Glutamatergic neuron (in vitro differentiated cells): ENCODE measurements around the gene TCN1. TPM values are rescaled to one million over a fixed set of nuclear protein-coding genes. Genes with fewer than 3 reads are reported as not detected.

ENCODE experiments used
- DNase-seq: peaks from one replicate; pipeline ENCODE4 v3.0.0; 2022
- H3K27ac Mint-ChIP-seq: one replicate; pipeline ENCODE4 v1.8.0; 2020; ENCODE audit warnings: mild to moderate bottlenecking, mixed read lengths, inconsistent platforms; ENCODE audit not compliant: unreplicated experiment
- H3K27me3 Mint-ChIP-seq: one replicate; pipeline ENCODE4 v1.8.0; 2020; ENCODE audit warnings: mild to moderate bottlenecking, moderate library complexity, mixed read lengths, inconsistent platforms; ENCODE audit not compliant: unreplicated experiment
- H3K36me3 Mint-ChIP-seq: one replicate; pipeline ENCODE4 v1.8.0; 2020; ENCODE audit warnings: mild to moderate bottlenecking, mixed read lengths, inconsistent platforms; ENCODE audit not compliant: unreplicated experiment
- H3K4me1 Mint-ChIP-seq: one replicate; pipeline ENCODE4 v1.8.0; 2020; ENCODE audit warnings: mild to moderate bottlenecking, low read depth, mixed read lengths, inconsistent platforms; ENCODE audit not compliant: unreplicated experiment
- H3K4me3 Mint-ChIP-seq: one replicate; pipeline ENCODE4 v1.8.0; 2020; ENCODE audit warnings: mild to moderate bottlenecking, mixed read lengths, inconsistent platforms; ENCODE audit not compliant: unreplicated experiment
- H3K9me3 Mint-ChIP-seq: one replicate; pipeline ENCODE4 v1.8.0; 2020; ENCODE audit warnings: mild to moderate bottlenecking, moderate library complexity, mixed read lengths, inconsistent platforms; ENCODE audit not compliant: unreplicated experiment
- CTCF ChIP-seq: fragments of 200-600 bp; sonication (generic); IDR thresholded peaks from one replicate; pipeline ENCODE4 v1.5.0; 2021; ENCODE audit not compliant: partially characterized antibody, unreplicated experiment
- total RNA-seq: library from RNA; stranded (reverse); fragmentation: NEBNext Ultra II Directional; extraction: Animal tissue kit (Norgen Biotek cat#: 25700); gene quantifications from one replicate; pipeline ENCODE4 v1.2.1, GENCODE V29; 2021; ENCODE audit not compliant: unreplicated experiment

The TCN1 gene
- total RNA-seq, 1 donor from 2014 or later, result not detected

- no peak overlapping the region for H3K4me3 Mint-ChIP-seq
- no peaks in the 10 kb centered on the region for H3K9me3 Mint-ChIP-seq
- no peak for TF ChIP-seq CTCF
- H3K36me3 Mint-ChIP-seq, result no peaks in the 10 kb centered on the region
- H3K27ac Mint-ChIP-seq, result no peak overlapping the region
- no peak for DNase-seq
- peaks cover 5% of the 10 kb centered on the region for H3K4me1 Mint-ChIP-seq
- no peaks in the 10 kb centered on the region for H3K27me3 Mint-ChIP-seq
Measured at GRCh38 chr11:59815754-59816153, 50.5 kb downstream of the TCN1 start.

- H3K4me1 Mint-ChIP-seq, result peaks cover 5% of the 10 kb centered on the region
- no peaks in the 10 kb centered on the region for H3K36me3 Mint-ChIP-seq
- no peak for TF ChIP-seq CTCF
- H3K9me3 Mint-ChIP-seq, result no peaks in the 10 kb centered on the region
- no peak overlapping the region for H3K4me3 Mint-ChIP-seq
- H3K27ac Mint-ChIP-seq, result no peak overlapping the region
- peaks cover 3% of the 10 kb centered on the region for H3K27me3 Mint-ChIP-seq
- DNase-seq, result no peak
Measured at GRCh38 chr11:59814021-59814420, 52.3 kb downstream of the TCN1 start.

GRCh38 chr11:59813364-59813763 lies 52.9 kb downstream of the TCN1 start:
- Mint-ChIP-seq H3K36me3 (no peaks in the 10 kb centered on the region), H3K9me3 (no peaks in the 10 kb centered on the region), H3K27me3 (peaks cover 3% of the 10 kb centered on the region), H3K4me1 (peaks cover 5% of the 10 kb centered on the region), H3K4me3 (no peak overlapping the region), H3K27ac (no peak overlapping the region)
- no peak for TF ChIP-seq CTCF
- no peak for DNase-seq

GRCh38 chr11:59812220-59812619 lies 54.1 kb downstream of the TCN1 start:
- H3K4me3 Mint-ChIP-seq, result no peak overlapping the region
- H3K27me3 Mint-ChIP-seq, result peaks cover 3% of the 10 kb centered on the region

GRCh38 chr11:59810911-59811259 lies 55.4 kb downstream of the TCN1 start:
- Mint-ChIP-seq H3K4me1 (peaks cover 5% of the 10 kb centered on the region), H3K36me3 (no peaks in the 10 kb centered on the region), H3K27ac (peak overlapping the region; percentile 43), H3K9me3 (no peaks in the 10 kb centered on the region), H3K4me3 (peak overlapping the region; percentile 95), H3K27me3 (peaks cover 5% of the 10 kb centered on the region)
- DNase-seq, result no peak
- no peak for TF ChIP-seq CTCF

More at GRCh38 chr11:59812220-59812619, 54.1 kb downstream of the TCN1 start:
- H3K9me3 Mint-ChIP-seq, result no peaks in the 10 kb centered on the region
- no peak for DNase-seq
- H3K27ac Mint-ChIP-seq, result no peak overlapping the region
- no peak for TF ChIP-seq CTCF
- no peaks in the 10 kb centered on the region for H3K36me3 Mint-ChIP-seq
- H3K4me1 Mint-ChIP-seq, result peaks cover 5% of the 10 kb centered on the region
